K562 (cell line): ENCODE results near the gene SPEM3. TPM values are rescaled to one million over a fixed set of nuclear protein-coding genes. Genes with fewer than 3 reads are reported as not detected.
A peak's percentile ranks its signal among the peaks of the same experiment; 100 is the strongest.

ENCODE experiments used
- ATAC-seq: fragments of 200-7000 bp; cut with Tn5 transposase; 3 replicates; pipeline ENCODE4 v1.9.1; 2020; ENCODE audit warnings: moderate library complexity
- BruUV-seq: library from RNA; stranded (reverse); fragments of 400-500 nt; replicated peaks from 2 replicates; lab custom pipeline; 2021; lab: Mats Ljungman, UMichigan
- CTCF ChIA-PET: fragments of 300-600 bp; formaldehyde crosslinking; extraction: SDS; loops from one replicate; lab custom pipeline; 2021; ENCODE audit warnings: low intra/inter-chr PET ratio; lab: Yijun Ruan, JAX
- POLR2A ChIA-PET: fragments of 300-600, 350-650 bp; sonication (Branson Sonifier 250); formaldehyde crosslinking; extraction: SDS; loops from one replicate; lab custom pipeline; 2021; ENCODE audit warnings: antibody characterized with exemption, inconsistent platforms; lab: Yijun Ruan, JAX
- DNase-seq, 4 experiments: peaks; one replicate each; pipeline versions ENCODE4 v3.0.0 to v3.0.0-alpha.2; 2011 to 2018; ENCODE audit warnings: low spot score in 3 of 4, mixed read lengths in 3 of 4; ENCODE audit errors: extremely low read depth in 1 of 4
- FAIRE-seq: peaks from 2 replicates; lab custom pipeline; 2011; peaks lifted over from hg19 to GRCh38; lab: Jason Lieb, UNC
- H2AFZ ChIP-seq: 2 replicates; pipeline ENCODE4 v1.6.0; 2011; ENCODE audit warnings: low read depth, low read length, control low read depth, inconsistent platforms
- H3K27ac ChIP-seq: fragments of 200-600 bp; 3 replicates; pipeline ENCODE4 v1.8.0; 2011; ENCODE audit warnings: low read depth, mild to moderate bottlenecking, control low read depth, inconsistent platforms, low read length, moderate library complexity, mixed read lengths; ENCODE audit errors: extremely low read depth
- H3K27me3 ChIP-seq, 2 experiments: fragments of 300-600 bp in 1 of 2; 2 replicates in 1 of 2; 3 replicates in 1 of 2; pipeline versions ENCODE4 v1.6.0 to v1.8.0; 2011; ENCODE audit warnings: inconsistent platforms in 2 of 2, low read length in 2 of 2, mild to moderate bottlenecking in 1 of 2, mixed read lengths in 1 of 2, moderate library complexity in 1 of 2; ENCODE audit not compliant: control insufficient read depth in 2 of 2, insufficient read depth in 2 of 2
- H3K36me3 ChIP-seq: fragments of 300-600 bp; 3 replicates; pipeline ENCODE4 v1.8.0; 2011; ENCODE audit warnings: mild to moderate bottlenecking, low read length, inconsistent platforms; ENCODE audit not compliant: control insufficient read depth, insufficient read depth
- H3K4me1 ChIP-seq, 2 experiments: fragments of 200-600 bp in 1 of 2; replicated peaks in 1 of 2; 2 replicates in 1 of 2; 3 replicates in 1 of 2; pipeline versions ENCODE4 v1.5.1 to v1.8.0; 2011; ENCODE audit warnings: inconsistent platforms in 2 of 2, low read length in 2 of 2, mild to moderate bottlenecking in 1 of 2, mixed read lengths in 1 of 2, moderate library complexity in 1 of 2; ENCODE audit not compliant: control insufficient read depth in 2 of 2, insufficient read depth in 2 of 2
- H3K4me2 ChIP-seq: 2 replicates; pipeline ENCODE4 v1.6.1; 2011; ENCODE audit warnings: low read length, control low read depth, inconsistent platforms, mixed read lengths; ENCODE audit not compliant: insufficient read depth
- H3K4me3 ChIP-seq: fragments of 200-600 bp; sonication (generic), shearing (Covaris generic); 2 replicates; pipeline ENCODE4 v1.5.1; 2016; ENCODE audit warnings: control low read depth, inconsistent platforms
- H3K79me2 ChIP-seq: fragments of 200-600 bp; 3 replicates; pipeline ENCODE4 v1.8.0; 2011; ENCODE audit warnings: low read length, inconsistent platforms; ENCODE audit not compliant: control insufficient read depth, insufficient read depth
- H3K9ac ChIP-seq, 2 experiments: 2 replicates each; pipeline versions ENCODE4 v1.6.0 to v1.6.1; 2011; ENCODE audit warnings: low read depth in 2 of 2, low read length in 2 of 2, control low read depth in 1 of 2, inconsistent platforms in 1 of 2, mild to moderate bottlenecking in 1 of 2, mixed read lengths in 1 of 2; ENCODE audit not compliant: insufficient read depth in 1 of 2
- H3K9me1 ChIP-seq: one replicate; pipeline ENCODE4 v1.6.0; 2011; ENCODE audit warnings: inconsistent platforms, mild to moderate bottlenecking, low read length, moderate library complexity; ENCODE audit not compliant: control insufficient read depth, insufficient read depth
- H3K9me3 ChIP-seq: replicated peaks from 2 replicates; pipeline ENCODE4 v1.5.1; 2011; ENCODE audit warnings: low read depth, low read length, inconsistent platforms; ENCODE audit not compliant: control insufficient read depth, insufficient read depth
- H4K20me1 ChIP-seq: replicated peaks from 2 replicates; pipeline ENCODE4 v1.6.1; 2011; ENCODE audit warnings: low read length, inconsistent platforms, mixed read lengths; ENCODE audit not compliant: control insufficient read depth, insufficient read depth
- ARID4B ChIP-seq: sonication (generic); formaldehyde crosslinking; IDR thresholded peaks from 2 replicates; pipeline ENCODE4 v1.8.0; 2022; ENCODE audit warnings: mild to moderate bottlenecking, missing genetic modification reagents
- ZNF407 ChIP-seq: fragments of 450-650 bp; IDR thresholded peaks from 2 replicates; pipeline ENCODE4 v1.6.1; 2016; ENCODE audit warnings: low read depth
- ZNF785 ChIP-seq: fragments of 250-450 bp; sonication (Bioruptor Pico); IDR thresholded peaks from 2 replicates; pipeline ENCODE4 v1.4.0; 2020; ENCODE audit warnings: mild to moderate bottlenecking
- WGBS: fragments of 100-300 bp; shearing (Covaris generic); methylation state at CpG from one replicate; pipeline ENCODE4 v1.1.6; 2016; ENCODE audit warnings: low coverage, mixed read lengths; ENCODE audit not compliant: insufficient coverage; ENCODE audit errors: missing lambda C conversion rate; 5-methylcytosine and 5-hydroxymethylcytosine counted together
- in situ Hi-C: fragments of 300-500 bp; cut with MboI; formaldehyde crosslinking; loops from 4 replicates; pipeline ENCODE4 v1.15.0; 2018; ENCODE audit warnings: inconsistent platforms, mixed read lengths
- intact Hi-C: fragments of 100-400 bp; cut with micrococcal nuclease; formaldehyde crosslinking; loops from 2 replicates; pipeline ENCODE4 v1.14.2; 2022
- polyA plus RNA-seq, 8 experiments: library from polyadenylated mRNA; depleted of rRNA in 4 of 8; stranded (reverse) in 5 of 8; unstranded in 3 of 8; fragments of >200 nt; fragmentation: Nextera tagmentation in 2 of 8; fragmentation: Illumina TruSeq in 1 of 8; extraction: Ambion mirVana in 2 of 8; extraction: Trizol in 1 of 8; gene quantifications; 2 replicates each; pipeline versions ENCODE4 v1.2.1 to v1.2.3, GENCODE V29; 2011 to 2014; ENCODE audit warnings: inconsistent platforms in 1 of 8, missing spikeins in 1 of 8
- total RNA-seq, 7 experiments: library from RNA; depleted of rRNA in 6 of 7; stranded (reverse); fragments of >200 nt in 6 of 7; fragmentation: Illumina TruSeq in 2 of 7; extraction: Trizol in 2 of 7; gene quantifications; 2 replicates each; pipeline versions ENCODE4 v1.2.1 to v1.2.3, GENCODE V29; 2011 to 2021; ENCODE audit warnings: low replicate concordance in 1 of 7

The SPEM3 gene
- total and polyA plus RNA-seq, 9 of the 15 experiments (the other 6 are each of a cell fraction or from before 2014, with no cell fraction given), result not detected

GRCh38 chr17:7403043-7403726, 25.5 kb upstream of the SPEM3 start:
- peaks cover 8% of the 10 kb centered on the region; the same call in 2 of the 3 replicates for H3K79me2 ChIP-seq
- 17% methylated on average over 12 of the region's 16 CpGs for WGBS
- FAIRE-seq (no peak), ATAC-seq (peak; percentile 4; the same call in 2 of the 3 replicates), DNase-seq (peak in 3 of 4 experiments; percentile 51 to 57 (median 55))
- H3K27ac ChIP-seq, result peak overlapping the region; percentile 69
- TF ChIP-seq ZNF407 (no peak), ARID4B (0 out of 2 replicates have a peak, but pooled peaks have one; percentile 20), ZNF785 (CRISPR knock-in tag) (no peak)
- H3K9me1 ChIP-seq, result no peaks in the 10 kb centered on the region
- ChIA-PET CTCF (no interaction called here), POLR2A (interaction anchor here (0.6 to 1.8 kb wide), 9 partner anchors 17 to 194 kb away, joined by 3 to 23 read pairs (median 3); partner anchors contain the start of genes POLR2A, TNK1 and ZBTB4)
- intact Hi-C loops (loop anchor here (5.0 kb wide), 2 partner anchors 34 to 79 kb away; partner anchors contain the start of genes FGF11, POLR2A, SLC35G6 and TMEM102), in situ Hi-C loops (no loop called here)
- no peaks in the 10 kb centered on the region for H3K9me3 ChIP-seq
- H2AFZ ChIP-seq, result peak overlapping the region; percentile 90
- H3K4me2 ChIP-seq, result peak overlapping the region; percentile 79
- no peaks in the 10 kb centered on the region for H3K27me3 ChIP-seq
- peak overlapping the region; percentile 75 to 85 for H3K9ac ChIP-seq
- BruUV-seq, result TSS peak; percentile 86
- no peaks in the 10 kb centered on the region for H4K20me1 ChIP-seq
- H3K36me3 ChIP-seq, result peaks cover 3% of the 10 kb centered on the region; the same call in 1 of the 3 replicates
- H3K4me1 ChIP-seq, result peaks cover 11 to 25% of the 10 kb centered on the region in 2 experiments; a peak in 3 of 5 replicates
- H3K4me3 ChIP-seq, result peak overlapping the region; percentile 68
